ENCODE measurements around the gene CYTH1.

The CYTH1 gene

GRCh38 chr17:78735832-78736525, 46.1 kb downstream of the CYTH1 start (continued):
- TF ChIP-seq ZNF449 (tag by site-specific recombination; IDR thresholded peaks at IDR 0.05) (no peak), KLF1 (tag by site-specific recombination; IDR thresholded peaks at IDR 0.05) (peak; percentile 80), AEBP2 (tag by site-specific recombination; IDR thresholded peaks at IDR 0.05; ENCODE audit: borderline replicate concordance) (no peak), ZNF37A (tag by site-specific recombination; IDR thresholded peaks at IDR 0.05) (no peak), ZBTB11 (tag by site-specific recombination; conservative IDR thresholded peaks at IDR 0.05; ENCODE audit: low read depth) (no peak), ZBTB26 (tag by site-specific recombination; optimal IDR thresholded peaks at IDR 0.05) (no peak), MYNN (tag by site-specific recombination; IDR thresholded peaks at IDR 0.05; ENCODE audit: borderline replicate concordance) (0 out of 2 replicates have a peak, but pooled peaks have one; percentile 79), GLIS1 (tag by site-specific recombination; IDR thresholded peaks at IDR 0.05) (no peak), ZBTB17 (tag by site-specific recombination; IDR thresholded peaks at IDR 0.05) (no peak), KLF17 (tag by site-specific recombination; IDR thresholded peaks at IDR 0.05) (peak; percentile 98), ZNF155 (tag by site-specific recombination; IDR thresholded peaks at IDR 0.05) (no peak), SP2 (tag by site-specific recombination; IDR thresholded peaks at IDR 0.05) (peak; percentile 16; the same call in 1 of the 2 replicates), ZNF10 (tag by site-specific recombination; IDR thresholded peaks at IDR 0.05) (0 out of 2 replicates have a peak, but pooled peaks have one; percentile 69), ZBTB10 (tag by site-specific recombination; IDR thresholded peaks at IDR 0.05) (no peak), KLF9 (tag by site-specific recombination; IDR thresholded peaks at IDR 0.05; ENCODE audit: low read depth) (0 out of 2 replicates have a peak, but pooled peaks have one; percentile 15), ZNF404 (tag by site-specific recombination; IDR thresholded peaks at IDR 0.05) (no peak), ZBTB1 (tag by site-specific recombination; IDR thresholded peaks at IDR 0.05) (0 out of 2 replicates have a peak, but pooled peaks have one; percentile 25), KLF16 (tag by site-specific recombination; IDR thresholded peaks at IDR 0.05) (0 out of 2 replicates have a peak, but pooled peaks have one; percentile 19), ZNF792 (tag by site-specific recombination; IDR thresholded peaks at IDR 0.05) (peak; percentile 53; the same call in 1 of the 2 replicates), ZNF214 (tag by site-specific recombination; IDR thresholded peaks at IDR 0.05; ENCODE audit: borderline replicate concordance) (no peak), ZFP3 (tag by site-specific recombination; IDR thresholded peaks at IDR 0.05; ENCODE audit: low read depth) (no peak), KLF10 (tag by site-specific recombination; IDR thresholded peaks at IDR 0.05) (no peak), ZNF580 (tag by site-specific recombination; IDR thresholded peaks at IDR 0.05) (no peak), ZNF174 (tag by site-specific recombination; IDR thresholded peaks at IDR 0.05) (no peak)

All from HEK293 (cell line).